ENCODE data around the gene ATMIN.
A peak's percentile ranks its signal among the peaks of the same experiment; 100 is the strongest.

Gene ATMIN

DNA sequence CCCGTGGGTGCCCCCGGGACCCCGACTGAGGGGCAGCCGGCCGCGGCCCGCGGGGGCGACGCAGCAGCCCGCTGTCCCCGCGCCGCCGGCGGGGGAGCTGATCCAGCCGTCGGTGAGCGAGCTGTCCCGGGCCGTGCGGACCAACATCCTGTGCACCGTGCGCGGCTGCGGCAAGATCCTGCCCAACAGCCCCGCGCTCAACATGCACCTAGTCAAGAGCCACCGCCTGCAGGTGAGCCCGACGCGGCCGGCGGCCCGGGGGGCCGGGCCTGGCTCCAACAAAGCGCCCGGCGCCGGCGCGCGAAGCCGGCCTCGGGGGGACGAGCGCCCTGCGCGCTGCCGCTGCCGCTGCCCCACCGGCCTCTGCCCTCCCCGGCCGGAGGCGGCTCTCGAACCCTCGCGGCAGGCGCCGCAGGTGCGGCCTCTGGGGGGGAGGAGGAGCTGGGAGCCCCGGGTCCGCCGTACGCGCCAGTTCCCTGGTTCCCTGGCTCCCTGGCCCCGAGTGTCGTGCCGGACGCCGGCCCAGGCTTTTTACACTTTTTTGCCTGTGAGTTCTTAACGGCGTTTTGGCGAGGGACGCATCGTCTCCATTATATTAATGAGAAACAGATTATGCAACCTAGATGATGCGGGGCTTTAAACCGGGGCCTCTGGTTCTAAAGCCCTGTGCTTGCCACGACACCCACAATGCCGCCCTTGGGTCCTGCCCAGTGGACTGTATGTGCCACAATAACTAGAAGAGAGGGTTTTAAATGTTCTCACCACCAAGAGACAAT is 521 bp downstream of the ATMIN start:
- H3K27ac ChIP-seq (ENCODE audit: insufficient read depth, low read length, poor library complexity, severe bottlenecking): peak overlapping the region; percentile 19

DNA sequence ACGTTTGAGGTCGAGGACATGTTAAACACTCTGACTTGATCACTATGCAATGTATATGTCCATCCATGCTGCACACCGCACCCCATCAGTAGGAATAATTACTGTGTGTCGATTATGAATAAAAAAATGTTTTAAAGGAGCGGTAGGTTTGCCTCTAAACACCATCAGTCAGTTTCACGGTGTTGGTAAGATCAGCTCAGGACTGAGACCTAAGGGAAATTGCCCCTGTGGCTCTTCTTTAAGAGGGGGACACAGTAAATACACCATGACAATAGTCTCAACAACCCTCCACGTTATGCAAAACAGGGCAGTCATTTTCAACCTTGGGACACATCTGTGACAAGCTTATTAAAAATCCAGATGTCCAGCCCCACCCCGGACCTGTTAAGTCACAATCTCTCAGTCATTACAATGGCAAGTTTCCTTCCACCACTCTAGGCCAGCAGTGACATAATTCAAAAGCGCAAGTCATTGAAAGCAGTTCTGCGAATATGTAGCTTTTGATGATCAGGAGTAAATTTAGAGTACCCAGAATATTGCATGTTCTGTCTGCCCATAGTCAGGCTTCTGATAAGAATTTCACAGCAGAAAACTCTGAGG is 1.2 kb downstream of the ATMIN start:
- Histone ChIP-seq H3K36me3 (ENCODE audit: control insufficient read depth, insufficient read depth, low read length) (peaks cover 9% of the 10 kb centered on the region), H3K4me3 (ENCODE audit: insufficient read depth, low read depth, low read length, poor library complexity, severe bottlenecking) (peak overlapping the region; percentile 64), H3K27me3 (replicated peaks; ENCODE audit: control insufficient read depth, insufficient read depth, low read length, poor library complexity, severe bottlenecking) (no peaks in the 10 kb centered on the region), H3K4me1 (ENCODE audit: control insufficient read depth, insufficient read depth, low read length, poor library complexity, severe bottlenecking) (peaks cover 7% of the 10 kb centered on the region), H3K27ac (ENCODE audit: insufficient read depth, low read length, poor library complexity, severe bottlenecking) (no peak overlapping the region), H3K9me3 (ENCODE audit: control insufficient read depth, low read length) (no peaks in the 10 kb centered on the region)
- no peak for DNase-seq

More for the DNA sequence above, 521 bp downstream of the ATMIN start:
- peak overlapping the region; percentile 64 for H3K4me3 ChIP-seq (ENCODE audit: insufficient read depth, low read depth, low read length, poor library complexity, severe bottlenecking)
- H3K4me1 ChIP-seq (ENCODE audit: control insufficient read depth, insufficient read depth, low read length, poor library complexity, severe bottlenecking): peaks cover 7% of the 10 kb centered on the region
- peaks cover 6% of the 10 kb centered on the region for H3K36me3 ChIP-seq (ENCODE audit: control insufficient read depth, insufficient read depth, low read length)
- H3K9me3 ChIP-seq (ENCODE audit: control insufficient read depth, low read length): no peaks in the 10 kb centered on the region
- DNase-seq: peak; percentile 35 to 45 (median 37)
- no peaks in the 10 kb centered on the region for H3K27me3 ChIP-seq (replicated peaks; ENCODE audit: control insufficient read depth, insufficient read depth, low read length, poor library complexity, severe bottlenecking)

DNA sequence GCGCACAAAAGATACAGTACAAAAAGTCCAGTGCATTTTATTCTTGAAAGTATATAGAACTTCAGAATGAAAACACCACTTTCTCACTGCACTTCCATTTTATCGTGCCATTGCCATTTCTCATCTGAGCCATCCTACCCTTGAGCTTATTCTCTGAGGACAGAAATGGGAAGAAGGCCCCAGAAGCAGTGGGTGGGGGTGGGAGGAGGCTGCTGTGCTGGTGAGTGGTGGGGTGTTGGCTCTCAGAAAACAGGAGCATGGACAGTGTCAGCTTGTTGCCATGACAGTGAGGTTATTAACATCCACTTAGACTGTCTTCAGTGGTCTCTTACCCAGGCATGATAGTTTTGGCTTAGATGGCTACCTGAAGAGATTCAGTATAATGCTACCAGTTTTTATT is 4.5 kb downstream of the ATMIN start:
- DNase-seq: no peak
- Histone ChIP-seq H3K36me3 (ENCODE audit: control insufficient read depth, insufficient read depth, low read length) (peaks cover 39% of the 10 kb centered on the region), H3K27me3 (replicated peaks; ENCODE audit: control insufficient read depth, insufficient read depth, low read length, poor library complexity, severe bottlenecking) (no peaks in the 10 kb centered on the region), H3K4me3 (ENCODE audit: insufficient read depth, low read depth, low read length, poor library complexity, severe bottlenecking) (no peak overlapping the region), H3K27ac (ENCODE audit: insufficient read depth, low read length, poor library complexity, severe bottlenecking) (no peak overlapping the region), H3K9me3 (ENCODE audit: control insufficient read depth, low read length) (no peaks in the 10 kb centered on the region), H3K4me1 (ENCODE audit: control insufficient read depth, insufficient read depth, low read length, poor library complexity, severe bottlenecking) (peaks cover 7% of the 10 kb centered on the region)

DNA sequence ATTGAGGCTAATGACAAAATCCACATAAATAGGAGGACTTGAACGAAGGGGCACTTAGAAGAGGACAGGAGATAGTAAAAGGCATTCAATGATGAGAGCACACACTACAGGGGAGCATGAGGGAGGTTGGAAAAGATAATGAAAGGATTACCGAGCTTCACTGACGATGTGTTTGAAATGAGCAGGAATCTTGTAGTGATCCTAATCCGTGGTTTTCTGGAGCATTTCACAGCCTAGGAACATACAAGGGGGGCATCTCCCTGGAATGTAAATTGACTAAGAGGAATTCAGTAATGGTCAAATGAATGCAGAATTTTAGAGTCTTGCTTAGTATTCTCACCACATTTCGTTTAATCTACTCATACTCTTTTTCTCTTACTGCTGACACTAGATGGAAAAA is 5.2 kb downstream of the ATMIN start:
- no peak overlapping the region for H3K4me3 ChIP-seq (ENCODE audit: insufficient read depth, low read depth, low read length, poor library complexity, severe bottlenecking)
- no peaks in the 10 kb centered on the region for H3K27me3 ChIP-seq (replicated peaks; ENCODE audit: control insufficient read depth, insufficient read depth, low read length, poor library complexity, severe bottlenecking)
- no peak for DNase-seq
- H3K27ac ChIP-seq (ENCODE audit: insufficient read depth, low read length, poor library complexity, severe bottlenecking): no peak overlapping the region
- no peaks in the 10 kb centered on the region for H3K9me3 ChIP-seq (ENCODE audit: control insufficient read depth, low read length)
- peaks cover 44% of the 10 kb centered on the region for H3K36me3 ChIP-seq (ENCODE audit: control insufficient read depth, insufficient read depth, low read length)
- peaks cover 7% of the 10 kb centered on the region for H3K4me1 ChIP-seq (ENCODE audit: control insufficient read depth, insufficient read depth, low read length, poor library complexity, severe bottlenecking)

DNA sequence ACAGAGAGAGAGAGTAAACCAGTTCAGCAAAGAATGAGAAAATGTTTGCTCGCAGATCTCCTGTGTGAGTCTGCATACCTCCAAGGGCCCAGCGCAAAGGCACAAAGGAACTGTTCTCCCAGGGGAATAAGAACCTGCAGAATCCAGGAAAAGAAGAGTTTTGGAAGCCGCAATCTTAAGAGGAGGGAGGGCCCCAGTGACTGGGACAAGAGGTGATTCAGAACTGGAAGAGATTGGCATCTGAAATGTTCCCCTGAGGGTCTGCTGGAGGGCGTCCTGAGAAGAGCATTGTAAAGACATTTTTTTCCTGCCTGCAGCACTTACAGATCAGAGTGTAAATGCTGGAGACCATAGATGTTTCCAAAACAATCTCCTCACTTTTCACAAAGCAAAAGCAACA is 6.1 kb downstream of the ATMIN start:
- Histone ChIP-seq H3K36me3 (ENCODE audit: control insufficient read depth, insufficient read depth, low read length) (peaks cover 44% of the 10 kb centered on the region), H3K4me1 (ENCODE audit: control insufficient read depth, insufficient read depth, low read length, poor library complexity, severe bottlenecking) (peaks cover 4% of the 10 kb centered on the region), H3K27me3 (replicated peaks; ENCODE audit: control insufficient read depth, insufficient read depth, low read length, poor library complexity, severe bottlenecking) (no peaks in the 10 kb centered on the region), H3K27ac (ENCODE audit: insufficient read depth, low read length, poor library complexity, severe bottlenecking) (no peak overlapping the region), H3K4me3 (ENCODE audit: insufficient read depth, low read depth, low read length, poor library complexity, severe bottlenecking) (no peak overlapping the region), H3K9me3 (ENCODE audit: control insufficient read depth, low read length) (no peaks in the 10 kb centered on the region)
- DNase-seq: no peak

DNA sequence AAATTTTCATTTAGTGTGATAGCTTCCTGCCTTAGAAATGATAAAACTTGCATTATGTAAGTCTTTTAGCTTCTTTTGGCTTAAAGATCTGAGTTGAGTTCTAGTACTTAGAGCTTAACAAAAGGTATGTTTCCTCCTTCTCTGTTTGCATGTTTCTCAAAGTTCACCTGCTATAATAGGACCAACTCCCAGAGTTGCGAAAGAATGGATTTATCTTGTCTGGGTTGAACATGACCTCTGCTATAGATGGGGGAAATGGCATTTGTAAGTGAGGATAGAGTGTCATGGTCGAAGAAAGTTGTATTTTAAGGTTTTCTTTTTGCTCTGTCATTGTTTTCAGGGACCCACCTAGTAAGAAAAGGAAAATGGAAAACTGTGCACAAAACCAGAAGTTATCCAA is 7.2 kb downstream of the ATMIN start:
- H3K4me3 ChIP-seq (ENCODE audit: insufficient read depth, low read depth, low read length, poor library complexity, severe bottlenecking): no peak overlapping the region
- no peak overlapping the region for H3K27ac ChIP-seq (ENCODE audit: insufficient read depth, low read length, poor library complexity, severe bottlenecking)
- peaks cover 44% of the 10 kb centered on the region for H3K36me3 ChIP-seq (ENCODE audit: control insufficient read depth, insufficient read depth, low read length)
- H3K27me3 ChIP-seq (replicated peaks; ENCODE audit: control insufficient read depth, insufficient read depth, low read length, poor library complexity, severe bottlenecking): no peaks in the 10 kb centered on the region
- no peaks in the 10 kb centered on the region for H3K4me1 ChIP-seq (ENCODE audit: control insufficient read depth, insufficient read depth, low read length, poor library complexity, severe bottlenecking)
- no peak for DNase-seq
- H3K9me3 ChIP-seq (ENCODE audit: control insufficient read depth, low read length): no peaks in the 10 kb centered on the region

DNA sequence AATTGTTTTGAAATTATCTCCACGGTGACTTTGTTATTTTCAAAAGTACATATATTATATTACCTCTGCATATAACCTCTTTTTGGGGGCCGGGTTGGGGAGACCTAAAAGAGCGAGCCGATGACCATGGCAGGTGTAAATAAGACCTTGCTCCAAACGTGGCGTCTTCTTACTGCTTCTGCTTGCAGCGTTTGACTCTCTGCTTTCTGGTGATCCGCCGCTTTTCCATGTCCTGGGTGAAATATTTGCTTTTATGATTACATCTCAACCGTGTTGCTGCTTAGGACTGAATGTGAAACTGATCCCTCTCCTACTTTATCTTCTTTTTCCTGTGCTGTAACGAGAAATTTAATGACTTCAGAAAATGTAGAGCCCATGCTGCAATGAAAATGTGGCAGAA is 18.1 kb downstream of the ATMIN start:
- Histone ChIP-seq H3K9me3 (ENCODE audit: control insufficient read depth, low read length) (no peaks in the 10 kb centered on the region), H3K4me3 (ENCODE audit: insufficient read depth, low read depth, low read length, poor library complexity, severe bottlenecking) (no peak overlapping the region), H3K4me1 (ENCODE audit: control insufficient read depth, insufficient read depth, low read length, poor library complexity, severe bottlenecking) (no peaks in the 10 kb centered on the region), H3K27me3 (replicated peaks; ENCODE audit: control insufficient read depth, insufficient read depth, low read length, poor library complexity, severe bottlenecking) (no peaks in the 10 kb centered on the region), H3K36me3 (ENCODE audit: control insufficient read depth, insufficient read depth, low read length) (no peaks in the 10 kb centered on the region), H3K27ac (ENCODE audit: insufficient read depth, low read length, poor library complexity, severe bottlenecking) (no peak overlapping the region)
- DNase-seq: no peak

DNA sequence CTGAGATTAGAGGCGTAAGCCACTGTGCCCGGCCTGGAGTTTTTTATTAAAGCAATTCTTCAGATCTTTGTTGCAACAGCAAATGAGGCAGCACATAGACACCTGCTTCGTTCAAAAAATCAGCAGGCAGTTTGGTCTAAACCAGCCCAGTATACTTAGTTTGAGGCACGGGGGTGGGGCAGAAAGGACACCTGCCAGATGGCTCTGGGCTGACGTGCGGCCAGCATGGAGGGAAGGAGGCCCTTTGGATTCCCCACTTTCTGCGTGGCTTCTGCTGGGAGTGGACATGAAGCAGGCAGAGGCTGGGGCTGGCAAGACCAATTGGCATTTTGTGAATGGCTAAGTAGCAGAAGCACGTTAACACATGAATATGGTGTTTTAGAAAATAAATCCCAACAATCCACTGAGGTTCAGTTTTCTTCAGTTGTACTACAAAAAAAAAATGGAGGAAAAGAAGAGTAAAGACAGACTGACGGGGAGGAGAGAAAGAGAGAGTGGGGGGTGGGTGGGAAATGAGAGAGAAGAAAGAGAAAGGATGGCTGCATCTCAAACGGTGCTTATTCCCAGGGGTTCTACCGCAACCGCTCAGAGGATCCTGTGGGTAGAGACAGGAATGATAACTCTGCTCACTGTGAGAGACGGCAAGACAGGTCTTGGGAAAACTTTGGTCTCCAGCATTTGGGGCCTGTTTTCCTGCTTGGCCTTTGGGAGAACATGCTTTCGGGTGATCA is 25.1 kb downstream of the ATMIN start:
- H3K27me3 ChIP-seq (replicated peaks; ENCODE audit: control insufficient read depth, insufficient read depth, low read length, poor library complexity, severe bottlenecking): no peaks in the 10 kb centered on the region
- no peaks in the 10 kb centered on the region for H3K4me1 ChIP-seq (ENCODE audit: control insufficient read depth, insufficient read depth, low read length, poor library complexity, severe bottlenecking)
- H3K27ac ChIP-seq (ENCODE audit: insufficient read depth, low read length, poor library complexity, severe bottlenecking): no peak overlapping the region
- no peak for DNase-seq
- H3K36me3 ChIP-seq (ENCODE audit: control insufficient read depth, insufficient read depth, low read length): no peaks in the 10 kb centered on the region
- no peak overlapping the region for H3K4me3 ChIP-seq (ENCODE audit: insufficient read depth, low read depth, low read length, poor library complexity, severe bottlenecking)
- H3K9me3 ChIP-seq (ENCODE audit: control insufficient read depth, low read length): no peaks in the 10 kb centered on the region

DNA sequence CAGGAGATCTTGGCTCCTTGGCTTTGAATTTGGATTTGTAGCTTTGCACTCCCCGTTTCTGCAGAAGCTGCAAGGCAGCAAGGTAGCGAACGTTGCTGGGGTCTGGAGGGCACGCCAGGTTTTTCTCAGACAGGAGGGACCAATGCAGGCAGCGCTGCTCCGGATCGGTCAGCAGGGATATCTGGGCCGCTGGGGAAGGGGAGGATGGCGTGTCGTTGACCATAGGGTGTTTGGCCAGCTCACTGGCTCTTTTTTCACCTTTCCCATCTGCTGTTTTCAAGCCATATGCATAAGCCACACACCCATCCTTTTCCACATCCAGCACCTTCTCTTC is 25.6 kb downstream of the ATMIN start:
- Histone ChIP-seq H3K27me3 (replicated peaks; ENCODE audit: control insufficient read depth, insufficient read depth, low read length, poor library complexity, severe bottlenecking) (no peaks in the 10 kb centered on the region), H3K4me3 (ENCODE audit: insufficient read depth, low read depth, low read length, poor library complexity, severe bottlenecking) (no peak overlapping the region), H3K36me3 (ENCODE audit: control insufficient read depth, insufficient read depth, low read length) (no peaks in the 10 kb centered on the region), H3K27ac (ENCODE audit: insufficient read depth, low read length, poor library complexity, severe bottlenecking) (no peak overlapping the region), H3K9me3 (ENCODE audit: control insufficient read depth, low read length) (no peaks in the 10 kb centered on the region), H3K4me1 (ENCODE audit: control insufficient read depth, insufficient read depth, low read length, poor library complexity, severe bottlenecking) (no peaks in the 10 kb centered on the region)
- no peak for DNase-seq

Measured in effector memory CD4-positive, alpha-beta T cell (primary cell).